ENCODE measurements around the gene TNFAIP8L3.
A peak's percentile ranks its signal among the peaks of the same experiment; 100 is the strongest.

Gene TNFAIP8L3

DNA sequence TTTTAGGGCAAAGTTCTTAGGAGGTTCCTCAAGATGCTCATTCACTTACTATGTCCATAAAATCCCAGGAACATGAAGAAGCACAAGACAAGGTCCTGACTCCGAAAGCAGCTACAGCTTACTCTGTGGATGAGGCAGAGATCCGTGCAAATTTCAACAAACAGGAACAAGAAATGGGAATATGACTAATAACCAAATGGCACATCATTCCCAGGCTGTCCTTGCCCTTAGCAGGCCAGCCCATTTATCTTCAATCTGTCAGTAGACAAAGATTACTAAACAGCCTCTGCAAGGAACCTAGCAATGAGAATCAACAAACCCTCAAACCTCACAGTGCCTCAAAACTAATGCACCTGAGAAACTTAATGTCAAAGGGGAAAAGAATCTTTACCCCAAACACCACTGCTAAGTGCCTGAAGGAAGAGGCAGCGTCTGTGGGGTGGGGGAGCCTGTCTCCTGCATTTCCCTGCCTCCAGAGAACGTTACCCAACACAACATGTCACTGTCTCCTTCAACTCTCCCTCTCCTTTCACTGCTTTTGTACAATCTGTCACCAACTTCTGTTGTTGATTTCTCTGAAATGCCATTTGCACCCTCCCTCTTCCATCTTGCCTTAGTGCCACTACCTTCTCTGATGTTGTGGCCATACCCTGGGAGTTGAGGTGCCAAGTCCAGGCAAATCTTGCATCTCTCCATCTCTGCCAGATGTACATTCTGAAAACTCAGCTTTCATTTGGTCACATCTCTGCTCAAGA, 4.8 kb downstream of the TNFAIP8L3 start:
- DNase-seq = no peak

DNA sequence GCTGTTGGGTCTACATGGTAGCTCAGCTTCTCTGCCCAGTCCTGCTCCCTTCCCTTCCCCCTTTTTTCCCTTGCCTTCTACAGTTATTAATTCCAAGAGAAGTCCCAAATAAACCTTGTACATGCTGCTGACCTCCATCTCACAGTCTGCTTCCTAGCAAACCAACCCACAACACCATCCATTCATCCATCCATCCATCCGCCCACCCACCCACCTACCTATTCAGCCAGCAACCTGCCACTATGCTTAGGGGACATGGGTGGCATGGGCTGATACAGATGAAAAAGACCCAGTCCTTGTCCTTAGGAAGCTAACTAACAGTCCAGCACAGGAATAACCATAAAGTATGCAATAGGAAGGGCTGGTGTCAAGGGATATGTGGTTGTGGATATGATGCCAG, 5.7 kb downstream of the TNFAIP8L3 start:
- DNase-seq = no peak

DNA sequence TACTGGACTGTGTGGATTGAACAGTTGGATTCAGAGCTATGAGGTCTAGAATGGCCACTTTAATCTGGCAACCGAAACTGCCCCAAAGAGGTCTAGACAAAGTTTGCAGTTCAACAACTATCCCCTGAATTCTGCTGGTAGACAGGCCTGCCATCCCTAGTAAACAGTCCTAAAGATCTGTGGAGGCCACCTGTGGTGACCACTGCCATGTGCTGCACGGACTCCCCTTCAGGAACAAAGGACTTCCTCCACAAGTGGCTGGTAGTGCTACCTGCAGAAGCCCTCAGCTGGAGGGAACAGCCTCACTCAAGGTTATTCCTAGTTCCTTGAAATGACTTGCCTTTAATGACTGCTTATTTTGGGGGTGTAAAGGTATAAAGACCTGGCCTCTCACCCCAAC, 6.1 kb downstream of the TNFAIP8L3 start:
- DNase-seq = no peak

DNA sequence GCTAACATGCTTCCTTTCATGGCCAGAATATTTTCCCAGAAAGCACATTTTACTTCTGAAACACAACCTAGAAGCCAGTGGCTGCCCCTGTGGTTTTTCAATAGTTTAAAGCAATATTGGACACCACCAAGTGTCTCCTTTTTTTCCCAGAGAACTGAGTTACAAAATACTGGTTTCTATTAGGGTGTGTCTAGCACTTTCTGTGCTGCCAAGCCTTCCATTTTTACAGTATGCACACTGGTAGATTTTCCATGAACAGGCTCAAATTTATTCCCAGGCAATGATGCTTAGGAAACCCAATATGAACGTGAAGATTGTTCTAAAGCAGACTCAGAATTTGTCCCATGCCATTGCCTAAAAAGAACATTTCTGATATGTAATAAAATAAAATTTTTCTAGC, 7.2 kb downstream of the TNFAIP8L3 start:
- no peak for DNase-seq

DNA sequence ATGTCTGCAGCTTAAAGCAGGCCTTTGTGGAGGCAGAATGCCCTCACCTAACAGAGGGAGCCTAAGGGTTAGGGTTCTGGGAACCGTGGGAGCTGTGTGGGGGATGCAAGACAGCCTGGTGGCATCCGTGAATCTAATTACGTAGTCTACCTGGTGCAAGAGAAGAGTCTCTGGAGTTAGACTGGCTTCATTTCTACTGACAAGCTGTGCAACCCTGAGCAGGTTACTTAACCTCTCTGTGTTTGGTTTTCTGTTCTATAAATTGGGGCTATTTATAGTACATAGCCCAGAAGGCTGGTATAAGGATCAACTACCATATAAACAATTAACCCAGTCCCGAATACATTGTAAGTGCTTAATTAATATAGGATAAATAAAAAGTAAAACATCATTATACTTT, 8.3 kb downstream of the TNFAIP8L3 start:
- no peak for DNase-seq

DNA sequence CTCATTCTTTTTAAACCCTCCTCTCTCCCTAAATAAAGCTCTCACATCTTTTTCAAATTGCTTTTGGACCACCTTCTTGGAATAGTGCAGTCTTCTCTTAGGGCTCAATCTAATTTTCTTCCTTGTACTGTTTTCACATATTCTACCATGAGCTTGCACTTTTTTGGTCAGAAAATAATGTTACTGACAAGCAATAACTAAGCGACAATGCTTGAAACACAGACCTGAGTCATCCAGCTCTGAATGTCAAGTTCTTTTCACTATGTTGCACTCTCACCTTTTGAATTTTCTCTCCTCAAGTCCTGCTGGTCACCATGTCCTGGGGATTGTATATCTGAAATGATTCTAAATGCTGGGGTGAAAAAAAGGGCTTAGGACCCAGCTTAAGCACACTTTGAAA, 8.9 kb downstream of the TNFAIP8L3 start:
- DNase-seq = no peak

DNA sequence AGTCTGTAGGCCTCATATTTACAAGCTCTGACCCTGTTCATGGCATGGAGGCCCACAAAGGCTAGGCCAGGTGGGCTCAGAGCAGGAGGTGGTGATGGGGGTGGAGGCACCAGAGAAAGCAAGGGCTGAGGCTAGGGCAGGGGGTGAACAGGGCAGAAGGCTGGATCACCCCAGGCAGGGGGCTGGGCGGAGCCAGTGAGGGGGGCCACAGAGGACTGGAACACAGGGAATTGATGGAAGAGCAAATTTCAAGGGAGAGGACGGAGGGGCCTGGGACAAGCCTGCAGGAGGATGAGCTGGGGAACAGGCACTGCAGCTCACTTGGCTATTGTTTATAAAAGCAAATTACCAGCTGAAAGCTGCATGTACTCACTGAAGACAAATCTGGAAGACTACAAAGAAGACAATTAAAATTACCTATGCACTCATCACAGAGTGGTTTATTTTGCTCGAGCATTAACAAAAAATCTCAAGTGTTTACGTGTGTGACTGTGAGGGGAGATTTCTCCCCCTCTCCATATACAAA, 11.0 kb downstream of the TNFAIP8L3 start:
- DNase-seq = no peak

DNA sequence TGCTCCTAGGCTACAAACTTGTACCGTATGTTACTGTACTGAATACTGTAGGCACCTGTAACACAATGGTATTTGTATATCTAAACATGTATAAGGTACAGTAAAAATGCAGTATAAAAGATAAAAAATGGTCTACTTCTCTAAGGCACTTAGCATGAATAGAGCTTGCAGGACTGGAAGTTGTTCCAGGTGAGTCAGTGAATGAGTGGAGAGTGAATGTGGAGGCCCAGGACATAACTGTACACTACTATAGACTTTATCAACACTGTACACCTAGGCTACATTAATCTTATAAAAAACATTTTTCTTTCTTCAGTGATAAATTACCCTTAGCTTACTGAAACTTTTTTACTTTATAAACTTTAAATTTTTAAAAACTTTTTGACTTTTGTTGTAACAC, 12.5 kb downstream of the TNFAIP8L3 start:
- DNase-seq = no peak

DNA sequence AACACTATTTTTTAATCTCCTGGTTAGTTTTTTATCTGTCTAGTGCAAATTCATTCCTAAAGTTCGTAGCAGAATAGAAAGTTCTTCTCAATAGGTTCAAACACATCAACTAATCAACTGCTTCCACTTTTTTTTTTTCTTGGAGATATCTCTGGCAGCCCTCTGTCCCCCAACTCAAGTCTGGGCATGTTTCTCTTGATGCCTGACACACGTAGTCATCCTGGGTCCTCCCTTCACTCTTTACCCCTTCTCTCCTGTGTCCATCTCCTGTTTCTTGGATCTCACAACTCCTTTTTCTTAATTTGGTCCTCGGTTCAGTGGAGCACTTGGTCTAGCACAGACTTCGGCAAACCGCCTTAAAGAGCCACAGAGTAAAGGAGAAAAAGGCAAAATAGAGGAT, 14.4 kb downstream of the TNFAIP8L3 start:
- DNase-seq = no peak

DNA sequence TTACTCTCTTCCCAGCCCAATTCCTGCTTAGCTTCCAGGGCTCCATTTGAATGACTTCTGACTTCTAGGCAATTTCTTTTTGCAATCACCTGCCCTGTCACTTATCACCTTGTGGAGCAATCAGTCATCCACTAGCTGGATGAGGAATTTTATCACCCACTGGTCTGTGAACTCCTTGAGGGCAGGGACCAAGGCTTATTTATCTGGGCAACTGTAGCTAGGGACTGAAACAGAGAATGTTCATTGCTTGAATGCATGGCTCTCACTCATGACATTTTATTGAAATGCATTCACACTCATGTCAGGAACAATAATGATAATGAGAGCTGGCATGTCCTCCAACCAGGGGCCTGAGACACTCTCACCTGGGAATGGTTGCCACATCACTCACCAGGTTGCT, 15.5 kb downstream of the TNFAIP8L3 start:
- no peak for DNase-seq

DNA sequence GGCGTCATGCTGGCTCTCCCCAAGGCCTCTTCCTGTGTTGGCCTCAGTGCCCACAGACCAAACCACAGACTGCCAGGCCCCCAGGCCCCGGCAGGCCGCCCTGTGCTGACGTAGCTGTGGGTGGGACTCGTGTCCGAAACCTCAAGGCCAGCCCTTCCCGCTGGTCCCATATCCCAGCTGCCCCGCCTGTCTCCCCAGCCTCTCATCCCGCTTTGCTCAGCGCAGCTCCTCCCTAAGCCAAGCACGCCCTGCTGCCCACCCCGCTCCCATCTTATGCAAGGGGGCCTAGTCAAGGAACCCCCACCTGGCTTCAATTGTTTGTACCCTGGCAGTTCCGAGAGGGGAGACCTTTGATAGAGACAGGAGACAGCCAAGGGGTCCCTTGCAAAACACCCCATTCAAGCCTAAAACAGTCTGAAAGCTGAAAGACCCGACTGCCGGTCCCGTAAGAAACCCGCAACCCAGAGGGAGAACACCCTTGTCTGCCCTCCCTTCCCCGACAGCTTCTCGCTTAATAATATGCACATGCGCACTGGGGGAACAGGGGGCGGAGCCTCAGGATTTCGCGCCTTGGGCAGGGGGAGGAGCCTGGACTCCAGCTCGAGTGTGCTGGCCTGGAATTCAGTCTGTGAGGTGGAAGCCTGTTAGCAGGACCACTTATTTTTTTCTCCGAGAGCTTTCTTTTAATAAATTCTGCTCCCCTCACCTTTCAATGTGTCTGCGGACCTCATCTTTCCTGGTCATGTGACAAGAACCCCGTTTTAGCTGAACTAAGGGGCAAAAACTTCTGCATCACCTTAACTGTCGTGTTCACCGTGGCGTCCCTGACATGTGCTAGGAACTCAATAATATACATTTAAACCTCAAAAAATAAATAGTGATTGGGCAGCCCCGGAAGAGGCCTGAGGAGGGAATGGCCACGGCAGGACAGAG, 17.2 kb downstream of the TNFAIP8L3 start:
- DNase-seq = peak; percentile 75 to 79 (median 77)

DNA sequence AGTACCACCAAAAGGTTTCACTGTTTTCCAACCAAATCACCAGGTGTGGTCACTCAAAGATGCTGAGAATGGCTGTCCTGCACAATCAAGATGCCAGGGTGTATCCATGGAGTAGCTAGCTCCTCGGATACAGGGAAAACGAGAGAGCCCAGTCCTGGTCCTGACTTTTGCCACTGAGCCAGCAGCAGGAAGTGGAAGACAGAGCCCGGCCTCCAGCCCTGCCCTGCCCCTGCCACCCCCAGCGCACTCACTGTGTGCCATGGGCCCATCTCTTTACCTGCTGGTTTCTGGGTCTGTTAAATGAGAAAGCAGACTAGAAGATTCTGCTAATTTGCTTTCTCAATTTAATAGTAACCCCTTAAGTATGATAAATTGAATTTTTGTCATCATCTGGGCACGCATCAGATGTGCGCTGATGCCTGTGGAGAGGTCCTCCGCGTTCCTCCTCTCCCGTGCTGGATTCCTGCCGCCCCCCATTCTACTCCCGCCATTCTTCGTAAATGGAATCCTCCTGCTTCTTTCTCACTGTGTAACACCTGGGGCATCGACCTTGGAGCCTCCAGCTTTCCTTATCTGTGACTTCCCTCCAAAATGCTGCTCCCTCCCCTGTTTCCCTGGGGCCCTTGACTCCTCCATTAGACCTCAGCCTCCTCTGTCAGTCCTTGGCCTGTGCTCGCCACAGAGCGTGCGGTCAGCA, 18.0 kb downstream of the TNFAIP8L3 start:
- DNase-seq = no peak

DNA sequence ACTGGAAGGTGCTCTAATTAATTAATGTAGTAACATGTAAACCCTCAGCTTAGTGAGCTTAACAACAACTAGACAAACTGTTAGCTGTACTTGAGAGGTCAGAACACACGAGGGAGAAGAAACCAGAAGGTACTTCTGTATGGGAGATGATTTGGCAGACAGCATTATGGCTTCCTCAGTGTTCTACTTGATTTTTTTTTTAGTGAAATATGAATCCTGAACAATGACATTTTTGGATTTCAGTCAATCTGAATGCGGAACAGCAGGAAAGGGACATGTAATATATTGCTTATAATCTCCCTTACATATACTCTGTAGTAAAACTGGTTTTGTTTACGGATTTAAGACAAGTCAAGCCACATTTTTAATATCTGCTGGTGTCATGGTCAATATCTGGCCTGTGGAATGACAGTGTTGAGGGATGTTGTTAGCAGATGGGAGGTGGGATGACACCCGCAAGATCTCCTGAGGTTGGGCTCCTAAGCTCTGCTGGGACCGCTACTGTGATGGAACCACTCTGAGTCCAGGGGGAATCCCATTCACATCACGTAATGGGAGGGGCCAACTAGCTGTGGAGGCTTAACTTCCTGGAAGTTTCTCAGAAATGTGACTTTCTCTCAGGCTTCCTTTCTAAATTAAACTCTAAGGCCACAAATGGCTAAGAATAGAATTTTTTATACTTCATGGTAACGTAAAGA, 18.7 kb downstream of the TNFAIP8L3 start:
- DNase-seq = peak in 2 of 4 experiments; percentile 10 to 25

DNA sequence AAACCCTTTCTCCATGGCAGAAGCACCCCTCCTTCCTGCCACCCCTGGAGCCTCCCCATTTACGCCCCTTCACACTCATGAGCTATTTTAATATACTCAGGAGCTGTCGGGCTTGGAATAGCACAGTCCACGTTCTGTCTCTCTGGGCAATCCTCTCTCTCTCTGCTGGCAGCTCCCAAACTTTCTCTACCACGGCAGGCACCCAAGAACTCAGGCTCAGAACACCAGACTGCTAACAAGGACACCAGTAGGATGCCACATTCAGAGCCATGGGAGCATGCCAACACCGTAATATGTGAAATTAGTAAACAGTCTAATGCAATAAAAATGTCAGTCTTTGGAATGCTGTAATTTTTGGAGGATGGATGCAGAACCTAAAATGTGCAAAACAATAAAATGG, 19.3 kb downstream of the TNFAIP8L3 start:
- DNase-seq = no peak

DNA sequence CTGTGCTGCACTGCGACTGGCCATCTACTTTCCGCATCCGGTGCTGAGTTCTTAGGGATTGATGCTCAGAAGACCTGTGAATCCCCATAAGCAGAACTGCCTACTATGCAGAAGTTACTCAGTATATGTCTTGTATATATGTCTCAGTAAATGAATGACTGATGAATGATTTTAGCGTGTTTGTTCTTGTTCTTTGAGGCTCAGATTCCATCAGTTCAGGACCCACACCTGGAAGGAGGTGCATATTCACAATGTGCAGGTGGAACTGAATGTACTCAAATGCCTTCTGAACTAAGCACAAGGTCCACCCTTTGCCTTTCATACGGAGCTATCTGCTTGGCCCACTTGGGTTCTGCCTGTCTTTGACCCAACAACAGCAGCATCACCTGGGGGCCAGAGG, 19.8 kb downstream of the TNFAIP8L3 start:
- DNase-seq = no peak

DNA sequence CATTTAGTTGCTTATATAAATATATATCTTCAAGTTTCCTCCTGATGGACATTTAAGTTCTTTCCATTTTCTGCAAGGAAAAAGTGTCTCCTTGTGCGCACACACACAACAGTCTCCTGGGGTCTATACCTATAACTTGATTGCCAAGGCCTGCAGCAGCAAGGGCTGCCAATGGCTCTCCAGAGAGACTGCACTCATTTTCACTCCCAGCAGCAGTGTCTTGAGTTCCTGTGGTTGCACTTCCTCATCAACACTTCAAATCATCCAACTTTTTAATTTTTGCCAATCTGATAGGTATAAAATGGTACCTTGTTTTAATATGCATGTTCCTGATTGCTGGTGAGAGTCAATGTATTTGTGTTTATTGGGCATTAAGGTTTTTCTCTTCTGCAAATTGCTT, 23.1 kb downstream of the TNFAIP8L3 start:
- DNase-seq = no peak

DNA sequence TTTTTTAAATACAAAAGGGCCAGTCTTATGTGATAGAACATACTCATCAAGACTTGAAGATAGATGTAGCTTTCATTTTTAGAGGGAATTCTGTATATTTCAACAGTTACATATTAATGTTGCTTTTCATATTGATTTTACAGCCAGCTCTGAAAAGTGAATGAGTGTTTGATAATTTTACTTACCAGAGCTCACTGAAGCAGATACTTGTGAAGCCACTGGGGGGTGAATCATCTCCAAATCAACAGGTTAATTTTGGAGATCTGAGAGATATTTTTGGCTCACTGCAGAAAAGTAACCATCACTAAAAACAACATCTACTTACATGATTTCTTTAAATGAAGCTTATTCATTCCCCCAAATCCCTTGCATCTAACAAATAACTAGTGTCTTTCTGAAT, 24.7 kb downstream of the TNFAIP8L3 start:
- DNase-seq = no peak

DNA sequence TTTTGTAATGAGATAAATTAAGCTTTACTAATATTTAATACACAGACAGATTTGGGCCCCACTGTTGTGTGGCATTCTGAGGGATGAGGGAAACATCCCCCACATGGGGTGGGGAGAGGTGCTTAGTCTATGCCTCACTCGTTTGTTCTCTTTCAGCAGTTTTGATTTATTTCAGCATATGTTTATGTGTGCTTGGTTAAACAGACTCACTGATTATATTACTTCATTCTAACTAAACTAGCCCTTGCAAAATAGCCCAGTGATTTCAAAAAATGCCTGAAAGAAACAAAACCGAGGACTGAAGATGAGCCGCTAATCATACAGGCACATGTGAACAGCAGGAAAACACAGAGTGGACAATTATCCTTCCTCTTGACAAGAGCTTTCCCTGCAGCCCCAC, 27.2 kb downstream of the TNFAIP8L3 start:
- DNase-seq = no peak

DNA sequence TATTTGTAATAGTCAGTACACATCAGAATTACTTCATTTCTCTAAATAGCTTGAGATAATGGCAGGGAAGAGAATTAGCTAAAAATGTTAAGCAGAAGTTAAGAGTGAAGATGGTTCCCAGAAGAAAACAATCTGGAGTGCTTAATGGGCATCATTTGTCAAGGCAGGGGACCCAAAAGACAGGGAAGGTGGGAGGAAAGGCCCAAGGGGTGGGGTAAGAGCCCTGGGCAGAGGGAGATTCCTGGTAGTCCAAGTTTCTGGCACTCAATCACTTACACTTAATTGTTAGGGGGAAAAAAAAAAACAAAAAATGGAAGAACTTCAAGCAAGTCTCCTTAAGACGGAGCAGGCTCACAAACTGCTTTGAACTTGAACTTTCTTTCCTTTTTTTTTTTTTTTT, 28.9 kb downstream of the TNFAIP8L3 start:
- no peak for DNase-seq

DNA sequence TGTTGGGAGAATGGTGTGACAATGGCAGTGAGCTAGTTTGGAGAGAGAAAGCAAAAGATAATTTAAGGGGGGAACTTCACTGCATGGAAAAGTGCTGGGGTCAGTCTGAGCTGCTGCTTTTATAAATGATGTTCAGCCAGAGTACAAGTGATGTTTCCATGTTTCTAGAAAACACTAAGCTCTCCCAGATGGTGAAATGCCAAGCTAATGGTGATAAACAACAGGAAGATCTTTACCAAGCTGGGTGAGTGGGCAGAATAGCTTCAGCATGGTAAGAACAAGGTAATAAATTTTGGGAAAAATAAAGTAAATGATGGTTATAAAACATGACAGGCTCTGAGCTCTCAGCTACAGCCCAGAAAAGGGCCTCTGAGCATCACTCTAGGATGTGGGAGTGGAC, 29.4 kb downstream of the TNFAIP8L3 start:
- DNase-seq = no peak

DNA sequence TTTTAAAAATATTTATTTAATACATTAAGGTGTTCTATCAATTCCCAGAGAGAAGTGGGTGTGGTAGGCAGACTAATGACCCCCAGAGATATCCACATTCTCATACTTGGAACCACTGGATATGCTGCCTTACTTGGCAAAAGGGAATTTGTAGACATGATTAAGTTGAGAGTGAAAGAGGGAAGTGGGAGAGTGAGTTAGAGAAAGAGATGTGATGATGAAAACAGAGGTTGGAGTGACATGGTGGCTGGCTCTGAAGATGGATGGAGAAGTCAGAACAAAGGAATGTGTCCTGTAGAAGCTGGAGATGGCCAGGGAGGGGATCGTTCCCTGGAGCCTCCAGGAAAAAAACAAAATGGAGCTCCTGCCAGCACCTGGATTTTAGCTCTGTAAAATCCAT, 32.0 kb downstream of the TNFAIP8L3 start:
- peak in 1 of 4 experiments; percentile 12 for DNase-seq

DNA sequence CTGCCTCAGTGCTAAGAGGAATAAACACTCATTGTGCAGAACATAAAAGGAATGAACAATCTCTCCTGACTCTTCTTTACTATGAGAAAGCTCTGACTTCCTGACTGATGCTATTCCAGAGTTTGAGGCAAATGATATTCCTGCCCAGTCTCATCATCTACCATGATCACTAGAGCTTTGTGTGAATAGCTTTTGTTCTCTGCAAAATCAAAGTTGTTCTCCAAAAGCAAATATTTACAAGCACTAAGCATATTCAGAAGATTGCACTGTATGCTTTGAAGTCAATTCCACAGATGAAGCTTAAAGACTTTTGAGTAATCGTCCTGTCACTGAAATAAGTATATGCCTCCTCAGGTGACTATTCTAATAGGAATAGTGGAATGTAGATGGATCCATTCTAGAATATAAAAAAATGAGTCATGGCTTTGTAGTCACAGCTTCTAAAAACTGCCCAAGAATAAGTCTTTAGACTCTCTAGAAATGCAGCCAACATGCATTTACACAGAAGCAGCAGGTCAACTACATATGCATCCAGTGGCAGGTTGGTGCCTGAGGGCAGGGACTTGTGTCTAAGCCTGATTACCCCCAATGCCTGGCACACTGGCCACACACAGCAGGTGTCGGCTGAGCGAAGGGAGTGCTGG, 34.6 kb downstream of the TNFAIP8L3 start:
- DNase-seq = no peak
